ES-I3 (cell line): ENCODE results near the gene CLEC2D.

ENCODE experiments used
- H3K36me3 ChIP-seq: 2 replicates; pipeline ENCODE4 v1.6.1; 2013; ENCODE audit warnings: mild to moderate bottlenecking, low read length, control low read depth, moderate library complexity; ENCODE audit not compliant: insufficient read depth
- H3K4me1 ChIP-seq: 2 replicates; pipeline ENCODE4 v1.6.1; 2013; ENCODE audit warnings: mild to moderate bottlenecking, control low read depth, low read length; ENCODE audit not compliant: insufficient read depth
- H3K9ac ChIP-seq: 2 replicates; pipeline ENCODE4 v1.6.1; 2013; ENCODE audit warnings: low read depth, mild to moderate bottlenecking, low read length, moderate library complexity
- H3K9me3 ChIP-seq: 2 replicates; pipeline ENCODE4 v1.6.1; 2013; ENCODE audit warnings: mild to moderate bottlenecking, low read length, moderate library complexity; ENCODE audit not compliant: control insufficient read depth, insufficient read depth

CLEC2D gene

DNA sequence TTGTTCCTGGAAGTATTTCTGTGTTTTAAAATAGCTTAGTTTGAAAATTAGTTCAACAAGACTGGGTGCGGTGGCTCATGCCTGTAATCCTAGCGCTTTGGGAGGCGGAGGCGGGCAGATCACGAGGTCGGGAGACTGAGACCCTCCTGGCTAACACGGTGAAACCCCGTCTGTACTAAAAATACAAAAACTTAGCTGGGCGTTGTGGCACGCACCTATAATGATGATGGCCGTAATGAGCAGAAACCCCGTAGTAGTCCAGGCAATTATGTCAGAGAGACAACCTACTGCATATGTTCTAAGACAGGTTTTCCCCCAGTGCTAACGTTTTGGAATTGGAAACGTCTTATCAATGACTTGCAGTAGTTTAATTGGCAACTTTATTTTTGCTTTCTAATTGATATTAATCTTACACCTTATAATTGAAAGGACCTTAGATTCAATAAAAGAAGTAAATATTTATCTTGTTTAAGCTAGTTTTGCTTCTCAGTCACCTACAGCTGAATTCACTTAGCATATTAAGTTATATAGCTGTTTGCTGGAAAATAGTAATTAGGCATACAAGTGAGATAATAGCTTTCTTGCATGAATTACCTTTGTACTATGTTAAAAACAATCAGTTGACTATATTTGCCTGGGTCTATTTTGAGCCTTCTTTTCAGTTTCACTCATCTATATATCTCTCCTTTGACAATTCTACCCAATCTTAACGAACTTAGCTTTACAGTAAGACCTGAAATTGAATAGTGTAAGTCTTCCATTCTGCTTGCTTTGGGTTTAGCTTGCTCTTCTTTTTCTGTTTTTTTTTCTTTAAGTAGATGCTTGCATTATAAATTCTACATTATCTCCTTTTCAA, 47.8 kb downstream of the CLEC2D start:
- H3K9me3 ChIP-seq: no peaks in the 10 kb centered on the region
- no peak overlapping the region for H3K9ac ChIP-seq
- 0 out of 2 replicates have a peak, but pooled peaks cover 7% of the 10 kb centered on the region for H3K4me1 ChIP-seq
- H3K36me3 ChIP-seq: no peaks in the 10 kb centered on the region

DNA sequence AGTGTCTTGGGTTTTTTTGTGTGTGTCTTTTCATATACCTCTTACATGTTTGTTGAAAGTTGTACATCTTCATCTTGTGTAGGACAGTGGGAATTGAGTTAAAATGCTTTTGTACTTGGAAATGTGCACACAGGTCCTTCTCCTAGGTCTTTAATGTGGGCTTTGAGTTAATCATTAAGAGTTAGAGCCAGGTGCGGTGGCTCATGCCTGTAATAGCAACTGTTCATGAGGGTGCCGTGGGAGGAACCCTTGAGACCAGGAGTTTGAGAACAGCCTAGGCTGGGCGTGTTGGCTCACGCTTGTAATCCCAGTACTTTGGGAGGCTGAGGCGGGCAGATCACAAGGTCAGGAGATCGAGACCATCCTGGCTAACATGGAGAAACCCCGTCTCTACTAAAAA, 49.5 kb downstream of the CLEC2D start:
- no peaks in the 10 kb centered on the region for H3K36me3 ChIP-seq
- no peak overlapping the region for H3K9ac ChIP-seq
- 0 out of 2 replicates have a peak, but pooled peaks cover 7% of the 10 kb centered on the region for H3K4me1 ChIP-seq
- no peaks in the 10 kb centered on the region for H3K9me3 ChIP-seq

DNA sequence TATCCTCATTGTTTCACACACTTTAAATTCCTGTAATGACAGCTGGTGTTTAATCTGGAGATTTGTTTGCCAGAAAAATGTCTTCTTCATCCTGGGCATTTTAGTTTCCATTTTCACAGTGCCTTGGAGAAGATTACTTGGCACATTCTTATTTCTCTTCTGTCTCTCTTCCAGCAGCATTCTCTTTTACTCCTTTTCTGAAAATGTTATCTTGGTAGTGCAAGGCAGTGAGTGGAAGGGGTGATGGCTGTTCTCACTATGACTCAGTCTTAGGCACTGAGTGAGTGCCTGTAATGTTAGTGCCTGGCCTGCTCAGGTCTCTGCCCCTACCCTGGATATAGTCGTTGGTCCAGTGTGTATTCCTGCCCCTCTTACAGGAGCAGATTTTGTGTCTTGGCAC, 50.3 kb downstream of the CLEC2D start:
- no peaks in the 10 kb centered on the region for H3K9me3 ChIP-seq
- no peaks in the 10 kb centered on the region for H3K36me3 ChIP-seq
- 0 out of 2 replicates have a peak, but pooled peaks cover 7% of the 10 kb centered on the region for H3K4me1 ChIP-seq
- no peak overlapping the region for H3K9ac ChIP-seq

DNA sequence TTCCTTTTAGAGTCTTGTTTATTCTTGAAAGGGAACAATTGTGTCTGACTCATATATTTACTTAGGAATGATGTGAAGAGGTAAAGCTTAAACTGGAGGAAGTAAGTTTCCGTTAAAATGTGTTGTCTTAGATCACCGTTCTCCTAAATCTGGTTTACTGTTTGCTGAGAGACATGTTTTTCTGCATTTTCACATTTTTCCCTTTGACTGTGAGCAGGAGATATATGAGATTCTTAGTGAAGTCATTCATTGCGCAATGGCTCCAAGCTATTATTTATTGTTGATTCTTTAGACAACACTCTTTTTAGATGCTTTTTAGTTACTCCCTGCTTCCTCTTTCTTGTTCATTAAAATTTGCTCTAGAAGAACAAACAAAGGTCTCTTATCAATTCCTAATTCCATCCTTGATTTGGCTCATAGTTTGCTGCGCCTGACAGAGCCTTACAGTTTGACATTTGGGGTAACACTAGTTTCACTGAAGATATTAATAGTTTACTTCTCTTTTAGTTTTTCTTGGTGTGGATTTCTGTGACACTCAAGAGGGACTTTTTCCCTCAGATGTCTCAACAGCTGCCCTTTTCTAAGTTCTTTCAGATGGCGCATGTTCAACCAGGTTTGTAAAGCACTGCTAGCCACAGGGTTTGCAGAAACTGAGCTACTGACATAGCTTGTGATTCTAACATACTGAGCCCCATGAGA, 52.0 kb downstream of the CLEC2D start:
- H3K4me1 ChIP-seq: 0 out of 2 replicates have a peak, but pooled peaks cover 7% of the 10 kb centered on the region
- no peaks in the 10 kb centered on the region for H3K9me3 ChIP-seq
- no peaks in the 10 kb centered on the region for H3K36me3 ChIP-seq
- H3K9ac ChIP-seq: no peak overlapping the region

DNA sequence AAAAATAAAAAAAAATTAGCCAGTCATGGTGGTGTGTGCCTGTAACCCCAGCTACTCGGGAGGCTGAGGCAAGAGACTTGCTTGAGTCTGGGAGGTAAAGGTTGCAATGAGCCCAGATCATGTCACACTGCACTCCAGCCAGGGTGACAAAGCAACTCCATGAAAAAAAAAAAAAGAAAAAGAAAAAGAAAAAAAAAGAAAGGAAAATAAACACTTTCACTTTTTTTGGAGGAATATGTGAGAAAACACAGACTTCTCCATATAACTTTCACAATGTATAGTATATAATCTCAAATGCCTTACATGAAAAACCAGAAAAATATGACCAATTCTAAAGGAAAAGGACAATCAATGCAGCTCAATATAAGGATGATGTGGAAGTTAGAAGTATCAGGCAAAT, 54.5 kb downstream of the CLEC2D start:
- no peaks in the 10 kb centered on the region for H3K36me3 ChIP-seq
- 0 out of 2 replicates have a peak, but pooled peaks cover 2% of the 10 kb centered on the region for H3K9me3 ChIP-seq
- H3K4me1 ChIP-seq: 0 out of 2 replicates have a peak, but pooled peaks cover 7% of the 10 kb centered on the region
- H3K9ac ChIP-seq: no peak overlapping the region

DNA sequence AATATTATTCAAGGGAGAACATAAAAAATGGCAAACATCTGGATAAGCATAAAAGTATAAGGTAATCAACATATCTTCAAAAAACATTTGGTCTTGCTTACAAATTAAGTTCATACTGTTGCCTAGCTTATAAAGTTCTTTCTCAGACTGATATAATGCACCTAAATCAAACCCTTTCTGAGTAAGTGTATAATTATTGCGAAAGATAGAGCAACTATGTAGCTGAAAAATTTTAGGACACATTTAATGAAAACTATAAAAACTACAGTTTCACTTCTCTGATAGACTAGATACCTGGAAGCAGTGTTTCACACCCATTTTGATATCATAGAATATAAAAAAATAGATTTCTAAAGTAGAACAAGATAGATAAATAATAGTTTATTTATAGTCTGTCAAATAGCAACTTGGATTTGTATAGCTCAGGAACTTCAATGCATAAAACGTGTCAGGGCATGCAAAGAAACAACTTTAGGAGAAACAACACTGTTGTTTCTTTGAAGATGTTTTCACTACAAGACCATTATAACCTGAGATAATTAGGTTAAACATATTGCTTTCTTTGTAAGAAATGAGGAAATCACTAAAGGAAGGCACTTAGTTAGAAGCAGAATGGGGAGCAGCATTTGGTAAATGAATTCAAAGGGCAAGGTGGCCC, 55.8 kb downstream of the CLEC2D start:
- Histone ChIP-seq H3K4me1 (0 out of 2 replicates have a peak, but pooled peaks cover 7% of the 10 kb centered on the region), H3K36me3 (no peaks in the 10 kb centered on the region), H3K9me3 (0 out of 2 replicates have a peak, but pooled peaks cover 2% of the 10 kb centered on the region), H3K9ac (no peak overlapping the region)

- H3K9ac ChIP-seq: no peak overlapping the region
- 0 out of 2 replicates have a peak, but pooled peaks cover 2% of the 10 kb centered on the region for H3K9me3 ChIP-seq
- no peaks in the 10 kb centered on the region for H3K4me1 ChIP-seq
- no peaks in the 10 kb centered on the region for H3K36me3 ChIP-seq
Measured at GRCh38 chr12:9727813-9728212, 58.3 kb downstream of the CLEC2D start.

- Histone ChIP-seq H3K9ac (no peak overlapping the region), H3K4me1 (no peaks in the 10 kb centered on the region), H3K36me3 (no peaks in the 10 kb centered on the region), H3K9me3 (0 out of 2 replicates have a peak, but pooled peaks cover 2% of the 10 kb centered on the region)
Measured at GRCh38 chr12:9729082-9729481, 59.6 kb downstream of the CLEC2D start.

- Histone ChIP-seq H3K9ac (no peak overlapping the region), H3K36me3 (no peaks in the 10 kb centered on the region), H3K9me3 (0 out of 2 replicates have a peak, but pooled peaks cover 2% of the 10 kb centered on the region), H3K4me1 (no peaks in the 10 kb centered on the region)
Measured at GRCh38 chr12:9730011-9730410, 60.5 kb downstream of the CLEC2D start.

- Histone ChIP-seq H3K36me3 (no peaks in the 10 kb centered on the region), H3K4me1 (no peaks in the 10 kb centered on the region), H3K9ac (no peak overlapping the region), H3K9me3 (0 out of 2 replicates have a peak, but pooled peaks cover 2% of the 10 kb centered on the region)
Measured at GRCh38 chr12:9730591-9730990, 61.1 kb downstream of the CLEC2D start.

DNA sequence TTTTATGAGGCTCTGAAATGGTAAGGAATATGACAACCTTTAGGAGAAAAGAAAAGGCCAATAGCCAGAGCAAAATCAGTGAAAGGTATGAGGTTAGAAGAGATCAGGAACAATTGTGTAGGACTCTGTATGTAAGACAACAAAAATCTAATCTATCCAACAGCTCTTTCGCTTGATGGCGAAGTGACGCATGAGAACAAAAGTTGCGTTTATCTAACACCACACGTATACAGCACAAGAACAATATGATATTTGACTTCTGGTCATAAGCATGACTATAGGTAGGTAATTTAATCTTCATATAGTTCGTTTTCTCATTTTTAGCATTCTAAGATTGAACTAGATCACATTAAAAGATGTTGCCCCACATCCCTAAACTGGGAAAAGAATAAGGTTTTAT, 61.9 kb downstream of the CLEC2D start:
- H3K4me1 ChIP-seq: no peaks in the 10 kb centered on the region
- H3K9me3 ChIP-seq: 0 out of 2 replicates have a peak, but pooled peaks cover 2% of the 10 kb centered on the region
- H3K9ac ChIP-seq: no peak overlapping the region
- H3K36me3 ChIP-seq: no peaks in the 10 kb centered on the region

- no peak overlapping the region for H3K9ac ChIP-seq
- H3K36me3 ChIP-seq: no peaks in the 10 kb centered on the region
- H3K4me1 ChIP-seq: no peaks in the 10 kb centered on the region
- H3K9me3 ChIP-seq: 0 out of 2 replicates have a peak, but pooled peaks cover 2% of the 10 kb centered on the region
Measured at GRCh38 chr12:9731797-9732196, 62.3 kb downstream of the CLEC2D start.

DNA sequence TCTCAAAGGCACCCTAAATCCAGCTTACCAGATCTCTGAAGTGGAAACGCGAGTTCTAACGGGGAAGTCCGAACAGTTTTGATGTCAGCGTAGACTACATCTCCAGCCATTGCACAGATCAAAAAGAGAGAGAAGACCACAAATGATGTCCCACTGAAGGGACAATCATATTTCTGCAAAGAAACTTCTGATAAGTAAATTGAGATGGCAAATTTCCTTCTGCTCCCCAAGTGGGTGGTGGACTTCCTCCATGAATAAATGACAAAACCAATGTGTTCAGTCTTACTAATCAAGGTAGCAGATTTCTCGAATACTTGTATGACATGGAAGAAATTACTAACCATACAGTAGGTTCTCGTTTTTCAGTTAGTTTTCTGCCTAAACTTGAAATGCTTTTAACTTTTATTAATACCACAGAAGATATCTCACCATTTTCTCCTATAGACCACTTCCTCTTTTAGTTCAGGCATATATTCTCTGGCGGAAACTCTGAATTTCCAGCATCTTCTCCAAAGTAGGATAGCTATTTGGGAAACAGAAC, 63.5 kb downstream of the CLEC2D start, which contains the start of gene CLECL1:
TSS of gene CLECL1 (minus strand) at position 177 of the 541 bp plus-strand sequence.
- Histone ChIP-seq H3K9ac (no peak within 1 kb of the TSS), H3K36me3 (no peaks in the 10 kb centered on the region), H3K4me1 (no peaks in the 10 kb centered on the region), H3K9me3 (no peaks in the 10 kb centered on the region)

DNA sequence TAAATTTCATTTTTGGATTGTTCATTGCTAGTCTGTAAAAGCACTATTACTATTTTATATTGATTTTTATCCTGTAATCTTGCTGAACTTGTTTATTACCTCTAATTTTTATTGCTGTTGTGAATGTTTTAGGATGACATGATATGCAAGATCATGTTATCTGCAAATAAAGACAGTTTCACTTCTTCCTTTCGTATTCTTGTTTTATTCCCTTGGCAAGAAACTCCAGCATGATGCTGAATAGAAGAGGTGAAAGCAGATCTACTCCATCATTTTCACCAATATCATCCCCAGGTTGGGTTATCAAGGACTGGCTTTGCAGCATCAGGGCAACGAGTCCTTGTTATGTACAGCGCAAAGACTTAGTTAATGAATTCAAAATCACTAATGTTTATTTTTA, 66.1 kb downstream of the CLEC2D start:
- Histone ChIP-seq H3K4me1 (no peaks in the 10 kb centered on the region), H3K36me3 (no peaks in the 10 kb centered on the region)

More for the DNA sequence above, 66.1 kb downstream of the CLEC2D start:
- H3K9me3 ChIP-seq: no peaks in the 10 kb centered on the region
- H3K9ac ChIP-seq: no peak overlapping the region
